ENCODE data around the gene ESD. TPM values are rescaled to one million over a fixed set of nuclear protein-coding genes. Genes with fewer than 3 reads are reported as not detected.

The ESD gene
- total RNA-seq, 1 donor from 2014 or later = 118 TPM

DNA sequence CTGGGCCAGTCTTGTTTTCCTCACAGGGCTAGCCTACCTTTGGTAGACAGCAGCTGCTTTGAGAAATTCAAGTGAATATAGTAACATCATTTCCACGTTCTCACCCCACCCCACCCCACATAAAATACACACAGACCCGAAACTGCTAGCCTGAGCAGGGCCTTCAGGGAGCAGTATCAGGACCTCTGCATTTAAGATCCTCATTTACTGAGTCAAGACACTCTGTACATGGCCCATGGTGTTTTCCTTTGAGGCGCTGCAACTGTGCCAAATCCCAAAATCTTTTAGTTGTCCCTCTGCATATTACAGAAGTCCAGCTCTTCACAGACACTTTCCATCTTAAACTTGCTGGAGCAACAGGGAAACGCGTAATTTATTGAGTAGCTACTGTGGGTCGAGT is 43.0 kb downstream of the ESD start:
- H3K36me3 Mint-ChIP-seq (ENCODE audit: low read depth) = peaks cover 11% of the 10 kb centered on the region
- H3K4me1 Mint-ChIP-seq = peaks cover 12% of the 10 kb centered on the region
- no peaks in the 10 kb centered on the region for H3K27me3 Mint-ChIP-seq (ENCODE audit: low read depth)
- no peak overlapping the region for H3K27ac Mint-ChIP-seq (ENCODE audit: unreplicated experiment)
- TF ChIP-seq, protein P1, sequence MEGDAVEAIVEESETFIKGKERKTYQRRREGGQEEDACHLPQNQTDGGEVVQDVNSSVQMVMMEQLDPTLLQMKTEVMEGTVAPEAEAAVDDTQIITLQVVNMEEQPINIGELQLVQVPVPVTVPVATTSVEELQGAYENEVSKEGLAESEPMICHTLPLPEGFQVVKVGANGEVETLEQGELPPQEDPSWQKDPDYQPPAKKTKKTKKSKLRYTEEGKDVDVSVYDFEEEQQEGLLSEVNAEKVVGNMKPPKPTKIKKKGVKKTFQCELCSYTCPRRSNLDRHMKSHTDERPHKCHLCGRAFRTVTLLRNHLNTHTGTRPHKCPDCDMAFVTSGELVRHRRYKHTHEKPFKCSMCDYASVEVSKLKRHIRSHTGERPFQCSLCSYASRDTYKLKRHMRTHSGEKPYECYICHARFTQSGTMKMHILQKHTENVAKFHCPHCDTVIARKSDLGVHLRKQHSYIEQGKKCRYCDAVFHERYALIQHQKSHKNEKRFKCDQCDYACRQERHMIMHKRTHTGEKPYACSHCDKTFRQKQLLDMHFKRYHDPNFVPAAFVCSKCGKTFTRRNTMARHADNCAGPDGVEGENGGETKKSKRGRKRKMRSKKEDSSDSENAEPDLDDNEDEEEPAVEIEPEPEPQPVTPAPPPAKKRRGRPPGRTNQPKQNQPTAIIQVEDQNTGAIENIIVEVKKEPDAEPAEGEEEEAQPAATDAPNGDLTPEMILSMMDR (conservative IDR thresholded peaks at IDR 0.05) = no peak
- H3K9me3 Mint-ChIP-seq = no peaks in the 10 kb centered on the region
- H3K4me3 Mint-ChIP-seq = no peak overlapping the region
- no peak for DNase-seq (ENCODE audit: low read depth, low spot score)

GRCh38 chr13:46753137-46753536 is 43.8 kb downstream of the ESD start:
- Mint-ChIP-seq H3K27me3 (ENCODE audit: low read depth) (no peaks in the 10 kb centered on the region), H3K9me3 (no peaks in the 10 kb centered on the region)

DNA sequence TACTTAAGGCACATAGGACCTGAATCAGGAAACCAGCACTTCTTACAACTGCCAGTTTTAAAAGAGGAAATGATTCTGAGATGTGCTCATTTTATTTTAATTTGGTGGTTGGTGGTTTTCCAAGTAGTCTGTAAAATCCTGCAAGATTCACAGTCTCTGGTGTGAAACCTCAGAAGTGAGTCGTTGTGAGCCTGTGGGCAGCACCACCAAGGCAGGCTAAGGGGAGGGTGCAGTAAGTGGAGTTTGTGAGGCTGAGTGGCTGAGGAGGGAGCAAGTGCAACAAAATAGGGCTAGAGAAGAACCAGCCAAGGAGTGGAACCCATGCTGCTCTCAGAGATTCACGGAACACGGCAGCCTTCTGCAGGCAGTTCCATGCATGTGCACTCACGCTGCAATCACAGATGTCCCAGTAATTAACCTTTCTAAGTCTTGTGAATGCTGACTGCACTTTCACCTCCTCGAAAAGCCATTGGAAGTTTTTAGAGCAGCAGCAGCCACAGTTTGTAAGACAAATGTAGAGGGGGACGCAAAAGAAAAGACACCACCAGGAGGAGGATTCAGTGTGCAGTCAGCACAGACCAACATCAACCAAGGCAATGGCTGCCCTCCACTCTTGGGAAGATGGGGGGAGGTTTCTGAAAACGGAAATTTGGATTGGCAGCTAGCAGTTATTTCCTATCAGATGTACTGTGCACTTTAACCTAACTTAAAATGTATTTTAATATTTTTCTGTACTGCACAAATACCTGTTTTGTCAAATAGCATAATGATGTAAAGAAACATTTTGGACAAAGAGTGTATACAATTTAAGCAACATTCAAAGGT is 44.9 kb downstream of the ESD start:
- peak overlapping the region; percentile 79 for H3K27ac Mint-ChIP-seq (ENCODE audit: unreplicated experiment)
- no peak overlapping the region for H3K4me3 Mint-ChIP-seq
- peaks cover 13% of the 10 kb centered on the region for H3K4me1 Mint-ChIP-seq
- H3K36me3 Mint-ChIP-seq (ENCODE audit: low read depth) = peaks cover 22% of the 10 kb centered on the region
- no peaks in the 10 kb centered on the region for H3K9me3 Mint-ChIP-seq
- H3K27me3 Mint-ChIP-seq (ENCODE audit: low read depth) = no peaks in the 10 kb centered on the region
- TF ChIP-seq, protein P1 (conservative IDR thresholded peaks at IDR 0.05) = no peak
- no peak for DNase-seq (ENCODE audit: low read depth, low spot score)

More at GRCh38 chr13:46753137-46753536, 43.8 kb downstream of the ESD start:
- TF ChIP-seq, protein P1 (conservative IDR thresholded peaks at IDR 0.05) = no peak
- Mint-ChIP-seq H3K4me3 (no peak overlapping the region), H3K36me3 (ENCODE audit: low read depth) (peaks cover 18% of the 10 kb centered on the region), H3K27ac (ENCODE audit: unreplicated experiment) (no peak overlapping the region), H3K4me1 (peaks cover 13% of the 10 kb centered on the region)
- DNase-seq (ENCODE audit: low read depth, low spot score) = no peak

GRCh38 chr13:46749951-46750350 is 47.0 kb downstream of the ESD start:
- Mint-ChIP-seq H3K9me3 (peaks cover 9% of the 10 kb centered on the region), H3K36me3 (ENCODE audit: low read depth) (peaks cover 39% of the 10 kb centered on the region), H3K4me3 (no peak overlapping the region), H3K27ac (ENCODE audit: unreplicated experiment) (peak overlapping the region; percentile 27), H3K27me3 (ENCODE audit: low read depth) (no peaks in the 10 kb centered on the region), H3K4me1 (peaks cover 13% of the 10 kb centered on the region)
- DNase-seq (ENCODE audit: low read depth, low spot score) = no peak
- TF ChIP-seq, protein P1 (conservative IDR thresholded peaks at IDR 0.05) = no peak

DNA sequence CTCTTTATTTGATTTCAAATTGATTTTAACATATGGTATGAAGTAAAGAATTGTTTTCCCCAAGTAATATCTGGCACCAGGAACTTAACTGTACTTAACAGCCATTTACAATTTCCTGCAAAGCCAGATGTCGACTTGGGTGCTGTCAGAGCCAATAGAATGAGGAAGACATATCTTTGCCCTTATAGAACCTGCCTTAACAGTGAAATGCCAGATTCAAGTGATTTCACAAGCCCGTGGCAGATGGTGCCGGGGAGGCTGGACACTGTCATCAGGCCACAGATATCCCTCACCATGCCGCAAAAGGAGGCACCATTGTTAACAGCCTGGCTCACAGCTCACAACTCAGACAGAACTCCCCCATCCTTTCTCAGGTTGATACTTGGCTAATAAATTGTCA is 48.7 kb downstream of the ESD start:
- Mint-ChIP-seq H3K4me3 (no peak overlapping the region), H3K36me3 (ENCODE audit: low read depth) (peaks cover 47% of the 10 kb centered on the region), H3K27ac (ENCODE audit: unreplicated experiment) (no peak overlapping the region), H3K9me3 (peaks cover 9% of the 10 kb centered on the region), H3K27me3 (ENCODE audit: low read depth) (no peaks in the 10 kb centered on the region), H3K4me1 (peaks cover 13% of the 10 kb centered on the region)
- TF ChIP-seq, protein P1 (conservative IDR thresholded peaks at IDR 0.05) = no peak
- no peak for DNase-seq (ENCODE audit: low read depth, low spot score)
